Measurements from ENCODE around the gene ZNF423.
A peak's percentile ranks its signal among the peaks of the same experiment; 100 is the strongest.

The ZNF423 gene

GRCh38 chr16:49767998-49768397, 87.9 kb downstream of the ZNF423 start:
- Histone ChIP-seq H3K9me3 (ENCODE audit: control insufficient read depth, insufficient read depth, low read depth, low read length) (no peaks in the 10 kb centered on the region), H3K4me3 (ENCODE audit: low read depth, low read length) (no peak overlapping the region), H3K36me3 (ENCODE audit: control insufficient read depth, insufficient read depth, low read length) (0 out of 2 replicates have a peak, but pooled peaks cover 3% of the 10 kb centered on the region), H3K27ac (ENCODE audit: low read depth, low read length) (no peak overlapping the region), H3K27me3 (ENCODE audit: control insufficient read depth, insufficient read depth, low read length) (no peaks in the 10 kb centered on the region), H3K4me1 (ENCODE audit: control insufficient read depth, insufficient read depth, low read length) (no peaks in the 10 kb centered on the region), H3K9ac (ENCODE audit: low read length) (no peak overlapping the region)

GRCh38 chr16:49767414-49767813, 88.5 kb downstream of the ZNF423 start:
- Histone ChIP-seq H3K4me3 (ENCODE audit: low read depth, low read length) (no peak overlapping the region), H3K9me3 (ENCODE audit: control insufficient read depth, insufficient read depth, low read depth, low read length) (no peaks in the 10 kb centered on the region), H3K4me1 (ENCODE audit: control insufficient read depth, insufficient read depth, low read length) (no peaks in the 10 kb centered on the region), H3K27ac (ENCODE audit: low read depth, low read length) (no peak overlapping the region), H3K27me3 (ENCODE audit: control insufficient read depth, insufficient read depth, low read length) (no peaks in the 10 kb centered on the region), H3K9ac (ENCODE audit: low read length) (no peak overlapping the region), H3K36me3 (ENCODE audit: control insufficient read depth, insufficient read depth, low read length) (0 out of 2 replicates have a peak, but pooled peaks cover 3% of the 10 kb centered on the region)

- Histone ChIP-seq H3K27me3 (ENCODE audit: control insufficient read depth, insufficient read depth, low read length) (no peaks in the 10 kb centered on the region), H3K4me1 (ENCODE audit: control insufficient read depth, insufficient read depth, low read length) (no peaks in the 10 kb centered on the region), H3K9ac (ENCODE audit: low read length) (no peak overlapping the region), H3K27ac (ENCODE audit: low read depth, low read length) (no peak overlapping the region), H3K36me3 (ENCODE audit: control insufficient read depth, insufficient read depth, low read length) (no peaks in the 10 kb centered on the region), H3K4me3 (ENCODE audit: low read depth, low read length) (no peak overlapping the region), H3K9me3 (ENCODE audit: control insufficient read depth, insufficient read depth, low read depth, low read length) (no peaks in the 10 kb centered on the region)
Observed at GRCh38 chr16:49766225-49766624, 89.7 kb downstream of the ZNF423 start.

- H3K9me3 ChIP-seq (ENCODE audit: control insufficient read depth, insufficient read depth, low read depth, low read length), result no peaks in the 10 kb centered on the region
- no peak overlapping the region for H3K9ac ChIP-seq (ENCODE audit: low read length)
- H3K4me1 ChIP-seq (ENCODE audit: control insufficient read depth, insufficient read depth, low read length), result peaks cover 4% of the 10 kb centered on the region; the same call in 1 of the 2 replicates
- no peak overlapping the region for H3K27ac ChIP-seq (ENCODE audit: low read depth, low read length)
- no peaks in the 10 kb centered on the region for H3K27me3 ChIP-seq (ENCODE audit: control insufficient read depth, insufficient read depth, low read length)
- H3K36me3 ChIP-seq (ENCODE audit: control insufficient read depth, insufficient read depth, low read length), result no peaks in the 10 kb centered on the region
- no peak overlapping the region for H3K4me3 ChIP-seq (ENCODE audit: low read depth, low read length)
Observed at GRCh38 chr16:49763826-49764225, 92.1 kb downstream of the ZNF423 start.

DNA sequence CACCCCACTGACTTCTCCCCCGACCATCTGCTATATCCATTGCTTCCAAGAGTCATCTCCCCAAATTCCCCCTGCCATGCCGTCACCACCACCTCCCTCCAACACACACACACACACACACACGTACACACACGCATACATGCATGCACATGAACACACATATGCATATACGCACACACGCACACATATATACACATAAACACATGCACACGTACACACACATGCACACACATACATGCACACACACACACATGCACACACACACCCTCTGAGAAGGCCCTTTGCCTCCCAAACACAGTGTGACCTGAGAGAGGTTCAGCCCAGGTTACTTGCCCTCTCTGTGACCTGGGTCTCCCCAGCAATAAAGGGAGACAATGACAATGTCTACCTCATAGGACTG, 95.1 kb downstream of the ZNF423 start:
- no peaks in the 10 kb centered on the region for H3K36me3 ChIP-seq (ENCODE audit: control insufficient read depth, insufficient read depth, low read length)
- peaks cover 25% of the 10 kb centered on the region for H3K4me1 ChIP-seq (ENCODE audit: control insufficient read depth, insufficient read depth, low read length)
- no peaks in the 10 kb centered on the region for H3K27me3 ChIP-seq (ENCODE audit: control insufficient read depth, insufficient read depth, low read length)
- H3K4me3 ChIP-seq (ENCODE audit: low read depth, low read length), result no peak overlapping the region
- no peak overlapping the region for H3K27ac ChIP-seq (ENCODE audit: low read depth, low read length)
- H3K9ac ChIP-seq (ENCODE audit: low read length), result no peak overlapping the region
- H3K9me3 ChIP-seq (ENCODE audit: control insufficient read depth, insufficient read depth, low read depth, low read length), result no peaks in the 10 kb centered on the region

GRCh38 chr16:49757559-49758069, 98.3 kb downstream of the ZNF423 start:
- no peak overlapping the region for H3K27ac ChIP-seq (ENCODE audit: low read depth, low read length)
- no peaks in the 10 kb centered on the region for H3K36me3 ChIP-seq (ENCODE audit: control insufficient read depth, insufficient read depth, low read length)
- peaks cover 43% of the 10 kb centered on the region for H3K4me1 ChIP-seq (ENCODE audit: control insufficient read depth, insufficient read depth, low read length)
- H3K4me3 ChIP-seq (ENCODE audit: low read depth, low read length), result no peak overlapping the region
- H3K27me3 ChIP-seq (ENCODE audit: control insufficient read depth, insufficient read depth, low read length), result no peaks in the 10 kb centered on the region
- no peaks in the 10 kb centered on the region for H3K9me3 ChIP-seq (ENCODE audit: control insufficient read depth, insufficient read depth, low read depth, low read length)
- no peak overlapping the region for H3K9ac ChIP-seq (ENCODE audit: low read length)

DNA sequence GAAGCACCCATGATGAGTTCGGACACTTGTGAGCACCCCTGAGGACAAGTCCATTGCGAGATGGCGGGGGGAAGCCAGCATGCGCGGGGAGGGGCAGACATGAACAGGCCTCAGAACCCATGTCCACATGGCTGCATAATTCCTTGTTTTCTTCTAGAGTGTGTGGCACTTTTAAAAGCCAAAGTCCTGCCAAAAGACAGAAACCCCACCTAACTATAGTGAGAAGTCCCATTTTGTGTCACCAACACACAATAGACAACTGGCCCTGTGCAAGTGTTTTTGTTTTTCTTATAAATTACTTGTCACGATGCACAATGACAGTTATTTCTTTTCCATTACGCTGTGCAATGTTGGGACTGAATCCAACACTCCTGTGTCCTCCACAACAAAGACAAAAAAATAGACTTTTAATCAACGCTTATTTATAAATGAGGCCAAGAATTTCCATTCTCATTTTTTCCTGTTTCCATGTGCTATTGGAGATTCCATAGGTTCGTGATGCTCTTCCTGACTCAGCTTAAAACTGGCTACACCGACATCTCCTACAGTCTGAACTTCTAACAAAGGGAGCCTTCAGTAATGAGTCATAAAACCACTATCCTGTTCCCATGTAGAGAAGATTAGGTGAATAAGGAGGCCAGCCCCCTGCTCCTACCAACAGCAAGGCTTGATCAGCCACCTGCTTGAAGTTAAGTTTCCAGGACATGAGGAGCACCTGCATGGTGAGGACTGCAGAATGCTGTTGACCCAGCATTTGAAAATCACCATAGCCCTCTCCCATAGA, 98.9 kb downstream of the ZNF423 start:
- Histone ChIP-seq H3K27ac (ENCODE audit: low read depth, low read length) (no peak overlapping the region), H3K4me3 (ENCODE audit: low read depth, low read length) (no peak overlapping the region), H3K9ac (ENCODE audit: low read length) (no peak overlapping the region), H3K27me3 (ENCODE audit: control insufficient read depth, insufficient read depth, low read length) (no peaks in the 10 kb centered on the region), H3K4me1 (ENCODE audit: control insufficient read depth, insufficient read depth, low read length) (peaks cover 43% of the 10 kb centered on the region), H3K9me3 (ENCODE audit: control insufficient read depth, insufficient read depth, low read depth, low read length) (no peaks in the 10 kb centered on the region), H3K36me3 (ENCODE audit: control insufficient read depth, insufficient read depth, low read length) (no peaks in the 10 kb centered on the region)

- Histone ChIP-seq H3K27ac (ENCODE audit: low read depth, low read length) (peak overlapping the region; percentile 79; the same call in 1 of the 2 replicates), H3K27me3 (ENCODE audit: control insufficient read depth, insufficient read depth, low read length) (no peaks in the 10 kb centered on the region), H3K9me3 (ENCODE audit: control insufficient read depth, insufficient read depth, low read depth, low read length) (no peaks in the 10 kb centered on the region), H3K9ac (ENCODE audit: low read length) (peak overlapping the region; percentile 39), H3K4me1 (ENCODE audit: control insufficient read depth, insufficient read depth, low read length) (peaks cover 44% of the 10 kb centered on the region), H3K4me3 (ENCODE audit: low read depth, low read length) (peak overlapping the region; percentile 40; the same call in 1 of the 2 replicates), H3K36me3 (ENCODE audit: control insufficient read depth, insufficient read depth, low read length) (no peaks in the 10 kb centered on the region)
Observed at GRCh38 chr16:49755716-49756505, 100.0 kb downstream of the ZNF423 start.

- peak overlapping the region; percentile 71 for H3K9ac ChIP-seq (ENCODE audit: low read length)
- H3K9me3 ChIP-seq (ENCODE audit: control insufficient read depth, insufficient read depth, low read depth, low read length), result no peaks in the 10 kb centered on the region
- no peaks in the 10 kb centered on the region for H3K36me3 ChIP-seq (ENCODE audit: control insufficient read depth, insufficient read depth, low read length)
- peak overlapping the region; percentile 40 for H3K4me3 ChIP-seq (ENCODE audit: low read depth, low read length)
- peak overlapping the region; percentile 79 for H3K27ac ChIP-seq (ENCODE audit: low read depth, low read length)
- no peaks in the 10 kb centered on the region for H3K27me3 ChIP-seq (ENCODE audit: control insufficient read depth, insufficient read depth, low read length)
- peaks cover 50% of the 10 kb centered on the region for H3K4me1 ChIP-seq (ENCODE audit: control insufficient read depth, insufficient read depth, low read length)
Observed at GRCh38 chr16:49755313-49755620, 100.6 kb downstream of the ZNF423 start.

DNA sequence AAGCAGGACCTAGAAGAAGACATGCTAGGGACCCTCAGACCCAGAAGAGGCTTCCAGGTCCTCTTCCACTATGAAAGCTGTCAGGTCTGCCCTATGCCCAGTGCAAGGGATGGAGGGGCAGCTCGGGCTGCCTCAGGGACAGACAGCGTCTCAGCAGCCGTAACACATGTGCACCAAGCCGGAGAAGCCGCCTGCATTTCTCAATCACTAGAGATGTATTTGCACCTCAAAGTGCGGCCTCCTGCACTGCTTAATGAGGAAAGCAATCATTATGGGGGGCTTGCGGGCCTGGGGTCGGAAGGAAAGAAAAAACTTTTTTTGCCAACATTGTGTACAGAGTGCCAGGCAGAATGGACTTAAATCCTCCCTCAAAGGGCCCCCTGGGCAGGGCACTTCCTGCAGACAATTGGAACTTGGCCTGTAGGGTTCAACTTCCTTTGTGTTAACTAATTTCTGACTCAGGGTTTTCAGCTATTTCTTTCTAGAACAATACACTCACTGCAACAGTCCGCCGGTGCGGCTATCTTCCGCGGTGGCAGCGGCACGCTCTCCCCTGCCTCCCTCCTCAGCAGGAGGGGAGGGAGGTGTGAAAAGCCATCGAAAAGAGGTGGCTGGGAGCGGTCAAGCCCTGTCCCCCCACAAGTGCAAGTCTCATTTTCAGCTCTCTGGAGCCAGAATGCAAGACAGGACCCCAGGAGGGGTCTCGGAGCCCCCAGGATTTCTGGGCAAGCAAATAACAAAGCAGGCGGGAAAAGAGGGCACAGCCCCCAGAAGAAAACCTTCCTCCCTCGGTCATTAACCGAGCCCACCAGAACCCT, 101.2 kb downstream of the ZNF423 start:
- Histone ChIP-seq H3K9me3 (ENCODE audit: control insufficient read depth, insufficient read depth, low read depth, low read length) (no peaks in the 10 kb centered on the region), H3K27me3 (ENCODE audit: control insufficient read depth, insufficient read depth, low read length) (no peaks in the 10 kb centered on the region), H3K9ac (ENCODE audit: low read length) (peak overlapping the region; percentile 71), H3K4me3 (ENCODE audit: low read depth, low read length) (peak overlapping the region; percentile 40), H3K4me1 (ENCODE audit: control insufficient read depth, insufficient read depth, low read length) (peaks cover 56% of the 10 kb centered on the region), H3K27ac (ENCODE audit: low read depth, low read length) (peak overlapping the region; percentile 79), H3K36me3 (ENCODE audit: control insufficient read depth, insufficient read depth, low read length) (no peaks in the 10 kb centered on the region)
